Mesendoderm (in vitro differentiated cells): ENCODE data around the gene TBC1D14.
"Not testable (repeated sequence)": the region's sequence is repeated elsewhere in the genome, so short reads cannot be mapped to it uniquely, and the experiment has no call there.

Source experiments
- DNase-seq: peaks from one replicate; pipeline ENCODE4 v3.0.0; 2013
- H2AK5ac ChIP-seq: 2 replicates; pipeline ENCODE4 v1.6.1; 2013; ENCODE audit warnings: low read length, inconsistent platforms
- H2BK120ac ChIP-seq: 2 replicates; pipeline ENCODE4 v1.6.1; 2013; ENCODE audit warnings: low read depth, mild to moderate bottlenecking, low read length, moderate library complexity, mixed read lengths
- H2BK15ac ChIP-seq: replicated peaks from 2 replicates; pipeline ENCODE4 v1.6.1; 2013; ENCODE audit warnings: low read depth, mild to moderate bottlenecking, moderate library complexity
- H2BK5ac ChIP-seq: 2 replicates; pipeline ENCODE4 v1.6.1; 2013; ENCODE audit warnings: low read length, inconsistent platforms
- H3K18ac ChIP-seq: 2 replicates; pipeline ENCODE4 v1.6.1; 2013; ENCODE audit warnings: mild to moderate bottlenecking, low read length, mixed read lengths
- H3K23ac ChIP-seq: one replicate; pipeline ENCODE4 v1.6.1; 2013; ENCODE audit warnings: low read length
- H3K27ac ChIP-seq: 2 replicates; pipeline ENCODE4 v1.5.1; 2013; ENCODE audit warnings: low read depth, mild to moderate bottlenecking, inconsistent platforms, low read length, moderate library complexity
- H3K27me3 ChIP-seq: 2 replicates; pipeline ENCODE4 v1.6.1; 2013; ENCODE audit warnings: low read length, control low read depth, mild to moderate bottlenecking, inconsistent platforms; ENCODE audit not compliant: insufficient read depth, poor library complexity
- H3K36me3 ChIP-seq: 2 replicates; pipeline ENCODE4 v1.6.1; 2013; ENCODE audit warnings: low read length, inconsistent platforms; ENCODE audit not compliant: control insufficient read depth, insufficient read depth
- H3K4ac ChIP-seq: one replicate; pipeline ENCODE4 v1.6.1; 2013; ENCODE audit warnings: low read depth, mild to moderate bottlenecking, low read length, moderate library complexity
- H3K4me1 ChIP-seq: 2 replicates; pipeline ENCODE4 v1.6.1; 2013; ENCODE audit warnings: low read depth, low read length, inconsistent platforms; ENCODE audit not compliant: control insufficient read depth
- H3K4me2 ChIP-seq: 2 replicates; pipeline ENCODE4 v1.6.1; 2013; ENCODE audit warnings: low read length
- H3K4me3 ChIP-seq: 2 replicates; pipeline ENCODE4 v1.5.1; 2013; ENCODE audit warnings: mild to moderate bottlenecking, low read length
- H3K56ac ChIP-seq: one replicate; pipeline ENCODE4 v1.6.1; 2013; ENCODE audit warnings: low read length
- H3K79me1 ChIP-seq: 2 replicates; pipeline ENCODE4 v1.6.1; 2013; ENCODE audit warnings: low read length, inconsistent platforms
- H3K79me2 ChIP-seq: 2 replicates; pipeline ENCODE4 v1.6.1; 2013; ENCODE audit warnings: mild to moderate bottlenecking, low read length; ENCODE audit not compliant: control insufficient read depth, insufficient read depth
- H3K9ac ChIP-seq: 2 replicates; pipeline ENCODE4 v1.6.1; 2013; ENCODE audit warnings: low read length, inconsistent platforms
- H4K5ac ChIP-seq: one replicate; pipeline ENCODE4 v1.6.1; 2013; ENCODE audit warnings: low read length
- H4K8ac ChIP-seq: one replicate; pipeline ENCODE4 v1.6.1; 2013; ENCODE audit warnings: low read depth, mild to moderate bottlenecking, control low read depth, low read length, moderate library complexity
- WGBS: extraction: QIAGEN DNeasy Blood & Tissue Kit; methylation state at CpG from one replicate; pipeline ENCODE4 v1.1.7; 2013; ENCODE audit warnings: low lambda C conversion rate, missing lambda C conversion rate; ENCODE audit not compliant: insufficient coverage; ENCODE audit errors: extremely low coverage; 5-methylcytosine and 5-hydroxymethylcytosine counted together

The TBC1D14 gene

DNA sequence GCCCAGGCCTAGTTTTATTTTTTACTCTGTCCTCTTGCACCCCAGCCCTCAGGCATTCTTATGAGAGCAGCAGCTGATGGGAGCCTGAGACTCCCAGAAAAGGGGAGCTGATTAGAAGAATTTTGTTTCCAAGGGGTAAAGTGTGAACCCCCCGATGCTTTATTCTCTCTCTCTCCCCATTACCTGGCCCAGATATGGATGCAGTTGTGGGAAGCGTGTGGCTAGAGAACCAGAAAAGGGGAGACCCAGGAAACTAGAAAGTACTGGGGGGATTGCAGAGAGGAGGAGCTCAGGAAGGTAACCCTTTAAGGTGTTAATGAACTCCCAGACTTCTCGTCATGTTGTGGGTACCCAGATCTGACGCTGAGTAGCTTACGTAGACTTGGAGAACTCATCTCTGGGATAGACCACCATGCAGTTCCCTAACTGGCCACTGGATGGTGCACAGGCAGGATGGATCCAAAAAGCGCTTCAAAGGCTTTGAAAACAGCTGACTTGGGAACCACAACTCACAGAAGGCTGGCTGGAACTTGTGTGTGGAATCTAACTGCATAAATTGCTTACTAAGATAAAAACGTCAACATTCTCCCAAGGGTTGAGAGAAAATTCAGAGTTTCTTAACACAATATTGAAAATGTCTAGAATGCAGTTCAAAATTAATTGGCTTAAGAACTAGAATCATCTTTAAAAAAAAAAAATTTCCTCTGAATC is 64.7 kb downstream of the TBC1D14 start:
- no peaks in the 10 kb centered on the region for H3K36me3 ChIP-seq
- H2BK120ac ChIP-seq: no peak overlapping the region
- no peak overlapping the region for H3K4ac ChIP-seq
- no peak overlapping the region for H3K4me2 ChIP-seq
- no peak overlapping the region for H4K8ac ChIP-seq
- no peaks in the 10 kb centered on the region for H3K79me2 ChIP-seq
- H3K4me3 ChIP-seq: no peak overlapping the region
- no peak overlapping the region for H4K5ac ChIP-seq
- WGBS: no CpG with 5 or more reads among the region's 7 CpGs
- no peak overlapping the region for H3K18ac ChIP-seq
- H2BK15ac ChIP-seq: no peak overlapping the region
- no peak overlapping the region for H3K23ac ChIP-seq
- H3K79me1 ChIP-seq: no peaks in the 10 kb centered on the region
- H3K27ac ChIP-seq: no peak overlapping the region
- H2BK5ac ChIP-seq: no peak overlapping the region
- peak; percentile 93 for DNase-seq
- no peak overlapping the region for H3K9ac ChIP-seq
- H3K27me3 ChIP-seq: no peaks in the 10 kb centered on the region
- H3K56ac ChIP-seq: peak overlapping the region; percentile 15
- no peak overlapping the region for H2AK5ac ChIP-seq
- peaks cover 2% of the 10 kb centered on the region for H3K4me1 ChIP-seq

DNA sequence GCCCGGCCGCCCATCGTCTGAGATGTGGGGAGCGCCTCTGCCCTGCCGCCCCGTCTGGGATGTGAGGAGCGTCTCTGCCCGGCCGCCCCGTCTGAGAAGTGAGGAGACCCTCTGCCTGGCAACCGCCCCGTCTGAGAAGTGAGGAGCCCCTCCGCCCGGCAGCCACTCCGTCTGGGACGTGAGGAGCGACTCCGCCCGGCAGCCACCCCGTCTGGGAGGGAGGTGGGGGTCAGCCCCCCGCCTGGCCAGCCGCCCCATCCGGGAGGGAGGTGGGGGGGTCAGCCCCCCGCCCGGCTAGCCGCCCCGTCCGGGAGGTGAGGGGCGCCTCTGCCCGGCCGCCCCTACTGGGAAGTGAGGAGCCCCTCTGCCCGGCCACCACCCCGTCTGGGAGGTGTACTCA is 68.2 kb downstream of the TBC1D14 start:
- not testable (repeated sequence) for H2BK120ac ChIP-seq, H3K4me2 ChIP-seq, H2BK15ac ChIP-seq, H3K4me3 ChIP-seq, H3K79me2 ChIP-seq, H3K4me1 ChIP-seq, H3K56ac ChIP-seq, H3K27ac ChIP-seq, H2BK5ac ChIP-seq, H3K4ac ChIP-seq, DNase-seq, H4K8ac ChIP-seq, H3K23ac ChIP-seq, H3K79me1 ChIP-seq, H3K27me3 ChIP-seq, H4K5ac ChIP-seq, H3K18ac ChIP-seq, H3K9ac ChIP-seq, H3K36me3 ChIP-seq, H2AK5ac ChIP-seq
- no CpG with 5 or more reads among the region's 33 CpGs for WGBS

DNA sequence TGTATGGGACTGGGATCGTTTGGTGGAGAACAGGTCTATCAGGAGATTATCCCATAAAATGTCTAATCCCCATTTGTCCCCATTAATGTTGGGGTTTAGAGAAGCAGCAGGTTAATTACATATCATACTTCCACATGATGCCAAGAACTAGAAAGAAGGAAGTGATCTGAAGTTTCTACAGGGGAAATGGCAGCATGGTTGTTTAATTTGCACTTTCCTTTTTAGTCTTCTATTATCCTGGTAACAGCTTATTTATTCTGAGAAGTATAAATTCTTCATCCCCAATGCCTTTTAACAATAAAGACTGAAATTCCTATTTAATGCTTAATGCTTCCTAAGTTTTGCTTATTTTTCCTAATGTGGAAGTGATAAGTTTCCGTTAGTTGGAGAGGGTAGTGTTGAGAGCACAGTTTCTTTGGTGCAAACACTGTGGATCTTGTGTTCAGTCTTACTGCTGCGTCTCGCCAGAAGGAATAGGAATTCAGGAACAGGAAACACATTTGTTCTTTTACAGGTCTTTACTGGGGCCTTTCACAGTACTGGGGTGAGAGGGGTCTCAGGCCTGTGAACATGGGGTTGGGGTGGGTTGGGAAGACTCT is 74.0 kb downstream of the TBC1D14 start:
- H2BK120ac ChIP-seq: no peak overlapping the region
- H3K4ac ChIP-seq: no peak overlapping the region
- H2BK15ac ChIP-seq: no peak overlapping the region
- WGBS: no CpG with 5 or more reads among the region's 4 CpGs
- H3K23ac ChIP-seq: no peak overlapping the region
- H3K27ac ChIP-seq: no peak overlapping the region
- no peaks in the 10 kb centered on the region for H3K27me3 ChIP-seq
- no peaks in the 10 kb centered on the region for H3K36me3 ChIP-seq
- no peak overlapping the region for H3K4me3 ChIP-seq
- H3K56ac ChIP-seq: no peak overlapping the region
- no peak overlapping the region for H4K8ac ChIP-seq
- no peak overlapping the region for H2AK5ac ChIP-seq
- H3K4me1 ChIP-seq: peaks cover 4% of the 10 kb centered on the region
- peaks cover 6% of the 10 kb centered on the region for H3K79me2 ChIP-seq
- no peak overlapping the region for H3K18ac ChIP-seq
- no peak for DNase-seq
- no peak overlapping the region for H4K5ac ChIP-seq
- H2BK5ac ChIP-seq: no peak overlapping the region
- no peak overlapping the region for H3K4me2 ChIP-seq
- peaks cover 6% of the 10 kb centered on the region for H3K79me1 ChIP-seq
- H3K9ac ChIP-seq: no peak overlapping the region

DNA sequence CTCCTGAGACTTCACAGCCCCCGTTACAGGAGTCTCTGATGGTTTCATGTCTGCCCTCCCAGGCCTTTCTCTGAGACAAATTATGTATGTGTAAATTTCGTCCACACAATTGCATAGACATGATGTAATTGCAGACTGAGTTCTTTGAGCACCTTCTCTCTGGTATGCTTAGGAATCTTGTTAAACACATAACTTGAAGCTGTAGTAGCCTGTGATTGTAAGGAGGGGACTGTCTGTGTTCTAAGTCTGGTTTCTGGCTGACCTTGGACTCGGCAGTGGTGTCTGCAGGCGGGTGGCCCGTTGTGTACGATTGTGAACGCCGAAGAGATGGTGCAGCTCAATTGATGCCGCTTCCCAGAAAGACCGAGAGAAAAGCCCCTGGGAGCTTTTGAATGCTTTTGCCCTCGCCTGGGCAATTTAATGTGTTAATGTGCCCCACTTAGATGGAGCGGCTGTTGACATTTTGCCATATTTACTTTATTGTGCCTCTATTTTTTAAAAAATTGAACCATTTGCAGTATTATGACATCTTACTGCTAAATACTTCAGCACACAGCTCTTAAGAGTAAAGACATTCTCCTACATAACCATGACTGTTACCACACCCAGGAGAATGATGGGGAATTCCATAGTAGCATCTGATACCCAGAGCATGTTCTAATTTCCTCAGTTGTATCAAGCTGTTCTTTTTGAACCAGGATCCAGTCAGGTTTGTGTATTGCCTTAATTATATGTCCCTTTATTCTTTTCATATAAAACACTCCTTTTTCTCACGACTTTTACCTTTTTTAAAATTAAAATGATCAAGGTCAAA is 75.2 kb downstream of the TBC1D14 start:
- H3K79me1 ChIP-seq: peaks cover 11% of the 10 kb centered on the region

DNA sequence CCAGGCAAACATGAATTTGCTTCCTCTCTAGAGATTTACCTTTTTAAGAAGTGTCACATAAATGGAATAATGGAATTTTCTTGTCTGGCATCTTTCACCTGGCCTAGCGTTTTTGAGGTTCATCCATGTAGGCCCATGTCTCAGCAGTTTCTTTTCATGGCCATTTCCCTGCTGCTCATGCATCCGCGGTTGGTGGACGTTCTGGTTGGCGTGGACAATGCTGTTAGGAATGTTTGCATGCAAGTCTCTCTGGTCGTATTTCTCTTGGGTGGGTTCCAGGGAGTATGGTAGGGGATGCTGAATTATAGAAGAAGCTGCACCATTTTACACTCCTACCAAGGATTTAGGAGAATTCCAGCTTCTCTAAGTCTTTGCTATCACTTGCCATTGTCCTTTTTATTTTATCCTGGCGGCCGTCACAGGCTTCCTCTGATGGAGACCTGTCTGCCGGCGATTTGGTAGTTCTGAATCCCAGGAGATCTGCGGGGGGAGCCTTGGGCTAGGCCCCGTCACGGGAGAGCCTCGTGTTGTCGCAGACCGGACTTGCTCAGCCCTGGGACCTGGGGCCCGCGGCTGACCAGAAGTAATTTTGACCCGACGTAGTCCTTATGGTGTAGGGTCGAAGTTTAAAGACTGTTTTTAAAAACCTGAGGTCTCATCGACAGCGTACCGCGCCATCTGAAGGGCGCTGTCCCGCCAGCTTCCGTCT is 76.6 kb downstream of the TBC1D14 start:
- no peak overlapping the region for H2BK5ac ChIP-seq
- peak overlapping the region; percentile 35 for H3K18ac ChIP-seq
- H3K79me2 ChIP-seq: peaks cover 23% of the 10 kb centered on the region
- peak; percentile 60 for DNase-seq
- H4K5ac ChIP-seq: no peak overlapping the region
- no CpG with 5 or more reads among the region's 28 CpGs for WGBS
- no peak overlapping the region for H2BK120ac ChIP-seq
- H2BK15ac ChIP-seq: no peak overlapping the region
- peaks cover 4% of the 10 kb centered on the region for H3K4me1 ChIP-seq
- peak overlapping the region; percentile 86 for H3K4me2 ChIP-seq
- no peaks in the 10 kb centered on the region for H3K36me3 ChIP-seq
- H3K9ac ChIP-seq: peak overlapping the region; percentile 74
- H3K79me1 ChIP-seq: peaks cover 15% of the 10 kb centered on the region
- H3K4me3 ChIP-seq: peak overlapping the region; percentile 80
- H3K23ac ChIP-seq: no peak overlapping the region
- no peak overlapping the region for H2AK5ac ChIP-seq
- no peak overlapping the region for H4K8ac ChIP-seq
- no peaks in the 10 kb centered on the region for H3K27me3 ChIP-seq
- H3K27ac ChIP-seq: peak overlapping the region; percentile 76
- peak overlapping the region; percentile 80 for H3K56ac ChIP-seq
- no peak overlapping the region for H3K4ac ChIP-seq

More for the DNA sequence above, 75.2 kb downstream of the TBC1D14 start:
- no peak overlapping the region for H4K8ac ChIP-seq
- no peak overlapping the region for H3K4me2 ChIP-seq
- DNase-seq: no peak
- 100% methylated on average over 1 of the region's 13 CpGs for WGBS
- no peak overlapping the region for H4K5ac ChIP-seq
- H3K4me1 ChIP-seq: peaks cover 4% of the 10 kb centered on the region
- H2BK15ac ChIP-seq: no peak overlapping the region
- no peak overlapping the region for H2BK120ac ChIP-seq
- H3K18ac ChIP-seq: no peak overlapping the region
- no peak overlapping the region for H3K27ac ChIP-seq
- no peak overlapping the region for H2AK5ac ChIP-seq
- no peak overlapping the region for H3K4me3 ChIP-seq
- no peak overlapping the region for H3K23ac ChIP-seq
- H2BK5ac ChIP-seq: no peak overlapping the region
- no peak overlapping the region for H3K4ac ChIP-seq
- H3K9ac ChIP-seq: no peak overlapping the region
- H3K79me2 ChIP-seq: peaks cover 16% of the 10 kb centered on the region
- no peaks in the 10 kb centered on the region for H3K36me3 ChIP-seq
- H3K27me3 ChIP-seq: no peaks in the 10 kb centered on the region
- no peak overlapping the region for H3K56ac ChIP-seq
